ENCODE data around the gene ARTN.

ARTN gene

DNA sequence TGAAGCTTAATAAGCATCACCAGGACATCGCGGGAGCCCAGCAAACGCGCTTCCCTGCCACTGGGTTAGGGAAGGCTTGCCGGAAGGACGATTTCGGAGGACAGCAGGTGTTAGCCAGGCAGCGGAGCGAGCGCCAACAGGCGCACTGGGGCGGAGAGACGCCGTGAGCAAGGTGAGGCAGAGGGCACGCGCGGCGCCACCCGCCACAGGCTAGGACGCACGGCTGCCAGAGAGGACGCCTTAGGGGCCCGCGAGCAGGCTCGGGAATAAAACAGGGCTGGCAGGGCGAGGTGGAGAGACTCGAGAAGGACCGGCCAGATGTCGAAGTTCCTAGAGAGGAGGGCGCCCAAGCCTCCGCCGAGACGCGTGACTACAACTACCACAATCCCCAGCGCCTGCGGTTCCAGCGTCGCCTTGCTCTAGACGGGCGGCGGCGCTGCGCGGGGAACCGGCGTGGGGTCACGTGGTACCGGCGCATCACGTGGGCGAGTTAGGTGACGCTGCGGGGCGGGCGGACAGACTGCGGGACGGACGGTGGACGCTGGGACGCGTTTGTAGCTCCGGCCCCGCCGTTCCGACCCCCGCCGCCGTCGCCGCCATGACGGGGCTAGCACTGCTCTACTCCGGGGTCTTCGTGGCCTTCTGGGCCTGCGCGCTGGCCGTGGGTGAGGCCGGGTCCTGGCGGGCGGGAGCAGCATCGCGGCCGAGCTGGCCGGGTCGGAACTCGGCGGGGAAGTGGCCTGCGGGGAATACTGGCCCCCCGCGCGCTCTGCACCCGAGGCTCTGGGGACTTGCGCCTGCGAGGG is 41.0 kb downstream of the ARTN start, which contains the start of gene ATP6V0B:
TSS of gene ATP6V0B (plus strand) at position 518 of the 806 bp plus-strand sequence. CDS start at position 599, 81 bp downstream.
- peak; percentile 90 for DNase-seq

DNA sequence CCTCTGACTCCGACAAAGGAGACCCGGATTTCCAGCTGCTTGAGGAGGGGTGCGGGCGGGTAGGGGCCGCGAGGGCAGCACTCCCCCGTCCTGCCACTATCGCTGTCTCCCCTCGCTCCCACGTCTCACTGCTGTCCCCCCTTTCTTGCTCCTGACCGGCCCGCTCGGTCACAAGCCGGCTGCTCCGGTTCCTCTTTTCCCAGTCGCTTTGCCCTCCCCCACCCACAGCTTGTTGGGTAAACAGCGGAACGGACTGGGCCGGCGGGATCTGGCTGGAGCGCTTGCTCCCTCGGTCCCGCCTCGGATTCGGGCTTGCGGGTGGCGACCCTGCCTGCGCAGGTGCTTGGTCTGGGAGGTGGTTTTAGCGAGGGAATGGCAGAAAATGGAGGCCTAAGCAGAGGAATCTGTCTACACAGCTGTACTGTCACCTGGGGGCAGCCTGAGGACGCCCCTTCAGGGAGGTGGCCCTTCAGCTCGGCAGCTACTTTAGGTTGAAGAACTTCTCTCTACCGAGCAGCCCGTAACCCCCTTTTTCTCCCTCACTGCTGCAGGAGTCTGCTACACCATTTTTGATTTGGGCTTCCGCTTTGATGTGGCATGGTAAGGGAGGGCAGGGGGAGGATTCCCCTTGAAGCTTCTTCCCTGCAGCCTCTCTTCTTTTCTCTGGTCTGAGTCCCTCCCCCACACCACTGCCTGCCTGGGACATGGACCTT is 41.8 kb downstream of the ARTN start:
- DNase-seq = peak; percentile 60

DNA sequence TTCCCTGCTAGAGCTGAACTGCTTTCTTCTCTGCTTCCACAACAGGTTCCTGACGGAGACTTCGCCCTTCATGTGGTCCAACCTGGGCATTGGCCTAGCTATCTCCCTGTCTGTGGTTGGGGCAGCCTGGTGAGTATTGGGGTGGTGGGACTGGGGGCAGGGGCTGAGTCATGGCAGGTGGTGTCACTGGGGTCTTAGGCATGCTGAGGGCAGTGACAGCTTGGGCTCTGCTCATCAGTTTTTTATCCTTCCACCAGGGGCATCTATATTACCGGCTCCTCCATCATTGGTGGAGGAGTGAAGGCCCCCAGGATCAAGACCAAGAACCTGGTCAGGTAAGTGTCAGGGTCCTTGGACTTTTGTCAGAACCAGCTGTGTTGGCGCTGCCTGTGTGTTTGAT is 42.4 kb downstream of the ARTN start:
- DNase-seq = no peak

DNA sequence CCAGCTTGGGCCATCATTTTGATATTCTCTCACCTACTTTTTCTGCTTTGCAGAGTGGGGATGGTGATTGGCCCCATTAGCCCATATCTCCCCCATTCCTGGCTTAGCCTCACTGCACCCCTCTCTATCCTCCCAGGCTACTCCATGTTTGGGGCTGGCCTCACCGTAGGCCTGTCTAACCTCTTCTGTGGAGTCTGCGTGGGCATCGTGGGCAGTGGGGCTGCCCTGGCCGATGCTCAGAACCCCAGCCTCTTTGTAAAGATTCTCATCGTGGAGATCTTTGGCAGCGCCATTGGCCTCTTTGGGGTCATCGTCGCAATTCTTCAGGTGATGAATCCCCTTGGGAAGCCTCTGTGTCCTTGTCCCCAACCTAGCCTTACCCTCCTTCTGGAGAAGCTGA is 43.3 kb downstream of the ARTN start:
- no peak for DNase-seq

DNA sequence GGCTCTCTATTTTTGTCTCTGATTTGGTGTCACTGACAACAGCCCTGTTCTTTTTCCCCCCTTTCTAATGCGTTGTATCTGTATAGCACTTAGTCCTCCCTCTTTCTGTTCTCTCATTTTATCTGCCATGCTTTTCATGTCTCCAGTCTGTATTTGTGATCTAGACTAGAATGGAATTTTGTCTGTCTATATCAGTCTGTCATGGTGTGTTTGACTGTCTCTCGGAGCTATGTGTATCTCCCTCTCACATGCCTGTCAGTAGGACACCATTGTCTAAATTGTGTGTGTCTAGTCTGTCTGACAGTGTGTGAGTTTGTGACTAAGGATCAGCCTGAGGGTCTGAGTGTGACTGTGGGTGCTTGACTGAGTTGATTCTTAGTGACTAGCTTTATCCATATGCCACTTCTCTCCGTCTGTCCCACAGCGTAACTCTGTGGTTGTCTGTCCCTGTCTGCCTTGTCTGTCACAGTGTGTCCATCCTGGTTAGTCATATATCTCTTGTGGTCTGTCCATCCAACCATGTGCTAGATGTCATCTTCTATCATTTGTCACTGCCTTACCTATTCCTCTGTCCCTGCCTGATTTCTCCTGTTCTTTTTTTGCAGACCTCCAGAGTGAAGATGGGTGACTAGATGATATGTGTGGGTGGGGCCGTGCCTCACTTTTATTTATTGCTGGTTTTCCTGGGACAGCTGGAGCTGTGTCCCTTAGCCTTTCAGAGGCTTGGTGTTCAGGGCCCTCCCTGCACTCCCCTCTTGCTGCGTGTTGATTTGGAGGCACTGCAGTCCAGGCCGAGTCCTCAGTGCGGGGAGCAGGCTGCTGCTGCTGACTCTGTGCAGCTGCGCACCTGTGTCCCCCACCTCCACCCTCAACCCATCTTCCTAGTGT is 44.0 kb downstream of the ARTN start:
- DNase-seq = no peak

DNA sequence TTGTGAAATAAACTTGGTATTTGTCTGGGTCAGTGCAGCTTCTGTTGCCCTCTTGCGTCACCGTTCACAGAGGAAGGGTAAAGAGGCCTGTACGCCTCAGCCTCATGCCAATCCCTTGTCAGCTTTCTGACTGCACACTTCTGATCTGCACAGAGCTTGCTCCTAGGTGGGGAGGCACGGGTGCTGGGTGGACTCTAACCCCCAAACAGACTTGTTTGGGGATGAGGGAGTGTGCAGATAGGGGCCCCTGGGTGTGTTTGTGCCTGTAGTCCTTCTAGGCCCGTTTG is 44.6 kb downstream of the ARTN start:
- DNase-seq = no peak

DNA sequence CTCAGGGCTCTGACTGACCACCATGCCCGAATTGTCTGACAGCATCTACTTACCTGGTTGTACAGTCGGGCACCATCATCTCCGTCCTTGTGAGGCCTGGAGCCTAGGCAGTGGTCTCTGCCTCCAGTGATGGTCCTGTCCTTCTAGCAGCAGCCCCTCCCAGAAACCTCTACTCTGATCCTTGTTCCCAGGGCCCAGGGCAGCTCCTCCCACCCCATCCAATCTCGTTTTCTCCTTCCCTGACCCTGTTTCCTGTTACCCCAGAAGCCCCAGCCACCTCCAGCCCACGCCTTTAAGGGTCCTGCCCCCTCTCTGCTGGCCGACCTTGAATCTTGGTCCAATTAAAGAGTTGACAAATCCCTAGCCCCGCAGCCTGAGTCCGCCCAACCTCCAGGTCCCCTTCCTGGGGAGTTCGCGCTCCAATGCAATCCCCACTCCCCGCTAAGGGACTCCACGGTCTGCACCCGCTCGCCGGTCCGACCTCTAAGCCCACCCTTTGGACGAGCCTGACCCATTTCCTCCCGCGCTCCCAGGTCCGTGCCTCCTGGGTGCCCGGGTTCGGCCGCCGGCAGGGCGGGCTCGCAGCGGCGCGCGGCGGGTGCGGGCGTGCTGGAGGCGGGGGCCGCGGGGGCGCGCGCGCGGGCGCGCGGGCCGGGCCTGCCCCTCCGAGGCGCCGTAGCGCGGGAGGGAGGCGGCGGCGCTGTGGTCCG is 45.1 kb downstream of the ARTN start, which contains the start of gene B4GALT2:
TSS of gene B4GALT2 (plus strand) at position 660 of the 710 bp plus-strand sequence. CDS start 1,951 bp downstream, outside the sequence.
- DNase-seq = no peak

DNA sequence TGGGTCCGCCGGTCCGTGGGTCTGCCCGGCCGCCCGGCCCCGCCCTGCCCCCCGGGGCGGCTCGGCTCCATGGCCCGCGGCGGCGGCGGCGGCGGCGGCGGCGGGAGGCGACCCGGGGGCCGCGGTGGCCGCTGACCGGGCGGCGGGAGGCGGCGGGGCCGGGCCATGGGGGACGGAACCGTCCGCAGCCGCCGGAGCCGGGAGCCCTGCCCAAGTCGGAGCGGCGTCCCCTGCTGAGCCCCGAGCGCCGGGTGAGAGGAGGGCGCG is 45.6 kb downstream of the ARTN start:
- no peak for DNase-seq

DNA sequence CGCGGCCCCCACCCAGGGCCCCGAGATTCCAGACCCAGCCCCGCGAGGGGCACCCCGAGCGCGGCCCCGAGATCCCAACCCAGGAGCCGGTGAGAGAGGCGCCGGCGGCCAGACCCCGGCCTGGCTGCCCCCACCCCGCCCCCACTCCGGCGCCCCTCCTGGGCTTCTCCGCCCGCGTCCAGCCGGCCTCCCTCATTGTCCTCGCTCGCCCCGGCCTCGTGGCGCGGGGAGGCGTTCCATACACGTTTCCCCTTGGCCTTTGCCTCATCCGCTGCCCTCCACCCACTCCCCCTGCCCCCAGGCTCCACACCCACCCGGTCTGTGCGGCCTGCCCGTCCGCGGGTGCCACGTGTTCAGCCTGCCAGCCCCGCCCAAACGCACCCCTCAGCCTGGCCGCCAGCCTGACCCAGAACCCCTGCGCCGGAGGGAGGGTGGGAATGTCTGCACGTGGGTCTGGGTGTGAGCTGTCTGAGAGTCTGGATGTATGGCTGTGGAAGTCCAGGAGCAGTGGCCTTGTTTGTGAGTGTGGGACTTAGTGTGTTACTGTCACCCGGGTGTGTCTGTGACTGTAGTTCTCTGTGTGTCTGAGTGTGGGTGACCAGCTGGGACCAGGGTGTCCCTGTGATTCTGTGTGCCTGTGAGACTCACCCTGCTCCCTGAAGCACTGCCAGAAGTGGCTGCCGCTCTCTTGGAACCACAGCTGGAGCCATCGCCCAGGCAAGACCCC is 46.1 kb downstream of the ARTN start:
- no peak for DNase-seq

DNA sequence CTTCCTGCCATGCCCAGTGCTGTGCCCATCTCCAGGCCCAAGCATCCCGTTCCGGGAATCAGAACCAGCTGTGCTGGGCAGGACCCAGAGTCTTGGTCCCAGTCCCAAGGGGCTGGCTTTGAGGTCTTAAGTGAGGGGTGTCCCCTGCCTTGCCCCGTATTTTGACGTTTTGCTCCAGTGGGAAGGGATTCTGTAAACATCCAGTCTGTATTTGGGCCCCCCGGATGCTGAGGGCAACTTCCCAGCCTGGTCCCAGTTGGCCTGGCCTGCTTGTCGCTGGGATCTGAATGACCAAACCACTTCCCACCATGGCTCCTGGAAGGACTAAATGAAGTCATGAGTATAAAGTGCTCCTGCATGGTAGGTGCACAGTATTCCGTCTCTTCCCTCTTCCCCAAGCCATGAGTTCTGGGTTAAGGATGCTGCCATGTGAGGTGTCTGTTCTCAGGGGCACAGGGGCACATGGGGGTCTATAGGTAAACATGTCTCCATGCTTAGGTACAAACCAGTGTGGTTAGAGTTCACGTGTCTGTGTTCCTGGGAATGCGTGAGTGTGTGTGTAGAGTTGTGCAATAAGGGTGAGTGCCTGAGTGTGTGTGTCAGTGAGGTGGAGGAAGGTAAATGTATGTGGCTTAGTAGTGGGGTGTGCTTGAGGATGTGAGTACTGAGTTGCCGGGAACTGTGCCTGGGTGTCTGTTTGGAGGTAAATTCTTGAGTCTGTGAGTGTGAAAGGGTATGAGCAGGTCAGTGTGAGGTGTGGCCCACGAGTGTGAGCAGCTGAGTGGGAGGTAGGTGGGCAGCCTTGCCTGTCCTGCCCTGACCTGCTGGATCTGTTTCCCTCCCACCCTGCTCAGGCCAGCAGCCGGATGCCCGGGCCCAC is 46.9 kb downstream of the ARTN start:
- no peak for DNase-seq

DNA sequence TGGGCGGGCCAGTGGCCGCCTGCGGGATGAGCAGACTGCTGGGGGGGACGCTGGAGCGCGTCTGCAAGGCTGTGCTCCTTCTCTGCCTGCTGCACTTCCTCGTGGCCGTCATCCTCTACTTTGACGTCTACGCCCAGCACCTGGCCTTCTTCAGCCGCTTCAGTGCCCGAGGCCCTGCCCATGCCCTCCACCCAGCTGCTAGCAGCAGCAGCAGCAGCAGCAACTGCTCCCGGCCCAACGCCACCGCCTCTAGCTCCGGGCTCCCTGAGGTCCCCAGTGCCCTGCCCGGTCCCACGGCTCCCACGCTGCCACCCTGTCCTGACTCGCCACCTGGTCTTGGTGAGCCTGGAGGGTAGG is 47.5 kb downstream of the ARTN start:
- DNase-seq = no peak

DNA sequence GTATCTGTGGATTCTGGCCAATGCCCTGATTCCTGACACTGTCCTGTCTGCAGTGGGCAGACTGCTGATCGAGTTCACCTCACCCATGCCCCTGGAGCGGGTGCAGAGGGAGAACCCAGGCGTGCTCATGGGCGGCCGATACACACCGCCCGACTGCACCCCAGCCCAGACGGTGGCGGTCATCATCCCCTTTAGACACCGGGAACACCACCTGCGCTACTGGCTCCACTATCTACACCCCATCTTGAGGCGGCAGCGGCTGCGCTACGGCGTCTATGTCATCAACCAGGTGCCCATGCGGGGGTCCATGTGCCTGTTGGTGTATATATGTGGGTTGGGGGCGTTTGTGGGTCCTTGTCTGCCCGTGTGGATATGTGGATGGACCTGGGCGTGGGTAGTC is 48.0 kb downstream of the ARTN start:
- DNase-seq = no peak

DNA sequence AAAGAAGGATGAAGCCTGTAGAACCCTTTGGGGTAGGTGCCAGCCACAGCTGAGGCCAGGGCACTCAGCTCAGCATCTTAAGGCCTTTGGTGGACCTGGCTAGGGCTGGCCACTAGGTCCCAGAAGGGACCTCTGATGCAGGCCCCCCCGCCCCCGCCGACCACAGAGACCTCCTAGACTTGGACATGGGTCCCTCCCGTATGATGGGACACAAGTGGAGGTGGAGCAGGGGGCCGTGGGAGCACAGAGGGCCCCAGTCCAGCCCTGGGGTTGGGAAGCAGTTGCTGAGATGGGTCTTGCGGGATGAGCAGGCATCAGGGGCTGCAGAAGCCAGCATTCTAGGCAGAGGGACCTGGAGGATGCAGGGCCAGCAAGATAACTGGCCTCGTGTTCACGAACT is 48.6 kb downstream of the ARTN start:
- no peak for DNase-seq

DNA sequence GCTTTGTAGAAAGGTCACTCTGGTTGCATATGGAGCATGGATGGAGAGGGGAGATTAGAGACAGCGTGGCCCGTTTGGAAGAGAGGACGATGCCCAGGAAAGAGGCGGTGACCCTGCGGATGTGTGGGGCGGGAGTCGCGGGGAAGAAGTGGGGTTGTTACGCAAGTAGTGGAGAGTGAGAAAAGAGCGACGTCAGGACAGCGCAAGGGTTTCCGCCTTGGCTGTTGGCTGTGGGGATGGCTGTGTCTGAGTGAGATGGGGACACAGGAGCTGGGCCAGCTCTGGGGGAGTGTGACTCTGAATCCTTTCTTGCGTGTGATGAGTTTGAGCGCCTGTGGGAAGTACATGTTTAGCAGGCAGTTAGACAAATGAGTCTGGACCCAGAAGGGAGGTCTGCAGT is 49.2 kb downstream of the ARTN start:
- DNase-seq = peak; percentile 28

DNA sequence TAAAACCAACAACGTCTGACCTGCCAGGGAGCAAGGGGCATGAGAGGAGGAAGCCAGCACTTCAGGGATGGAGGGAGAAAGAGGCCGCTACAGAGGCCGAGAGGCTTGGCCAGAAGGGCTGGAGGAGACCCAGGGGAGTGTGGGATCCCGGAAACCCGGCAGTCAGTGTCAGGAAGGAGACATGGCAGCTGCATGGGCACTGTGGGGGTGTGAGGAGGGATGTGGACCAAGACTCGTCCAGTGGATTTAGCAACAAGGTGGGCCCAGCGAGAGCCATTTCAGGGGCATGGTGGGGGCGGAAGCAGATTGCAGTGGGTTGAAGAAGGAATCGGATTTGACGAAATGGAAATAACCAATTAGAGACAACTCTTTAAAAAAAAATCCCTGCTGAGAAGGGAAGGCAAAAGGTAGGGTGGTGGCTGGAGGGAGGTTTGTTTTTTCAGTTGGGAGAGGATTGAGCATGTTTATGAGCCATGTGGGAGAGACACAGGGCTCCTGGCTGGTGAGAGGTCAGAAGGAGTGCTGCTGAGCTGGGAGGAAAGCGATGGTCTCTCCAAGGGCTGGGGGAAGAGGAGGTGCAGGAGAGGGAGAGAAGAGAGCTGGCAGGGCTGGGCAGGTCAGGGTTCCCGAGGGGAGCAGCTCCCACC is 49.8 kb downstream of the ARTN start:
- no peak for DNase-seq

DNA sequence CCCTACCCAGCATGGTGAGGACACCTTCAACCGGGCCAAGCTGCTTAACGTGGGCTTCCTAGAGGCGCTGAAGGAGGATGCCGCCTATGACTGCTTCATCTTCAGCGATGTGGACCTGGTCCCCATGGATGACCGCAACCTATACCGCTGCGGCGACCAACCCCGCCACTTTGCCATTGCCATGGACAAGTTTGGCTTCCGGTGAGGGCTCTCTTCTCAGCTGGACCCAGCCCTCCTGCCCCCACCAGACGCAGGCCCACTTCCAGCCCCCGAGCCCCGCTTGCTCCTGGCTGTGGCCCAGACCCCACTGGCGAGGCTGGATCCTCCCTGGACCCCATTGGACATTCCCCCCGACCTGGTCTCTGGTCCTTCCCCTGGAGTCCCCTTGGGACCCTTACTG is 51.3 kb downstream of the ARTN start:
- no peak for DNase-seq

DNA sequence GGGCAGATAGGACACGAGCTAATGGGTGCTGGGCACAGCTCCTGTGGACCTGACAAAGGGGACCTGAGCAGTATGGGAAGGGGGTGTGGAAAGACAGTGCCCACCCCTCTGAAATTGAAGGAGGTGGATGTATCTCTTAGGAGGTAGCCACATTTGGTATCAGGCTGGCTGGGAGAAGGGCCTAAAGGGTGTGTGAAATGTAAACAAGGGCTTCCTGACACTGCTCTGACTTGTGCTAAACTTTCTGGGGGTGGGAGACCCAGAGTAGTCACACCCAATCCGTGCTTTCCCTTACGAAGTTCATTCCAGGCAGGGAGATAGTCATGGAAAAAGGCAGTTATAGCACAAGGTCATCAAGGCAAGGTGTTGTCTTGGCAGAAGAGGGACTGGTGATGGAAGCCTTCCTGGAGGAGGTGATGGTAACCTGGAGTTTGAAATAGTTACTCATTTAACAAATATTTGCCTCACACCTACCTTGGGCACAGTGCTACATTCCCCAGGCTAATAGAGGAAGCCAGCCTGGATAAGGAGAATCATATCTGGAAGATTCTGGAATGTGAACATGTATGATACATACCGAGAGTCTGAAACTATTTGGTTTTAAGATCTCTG is 52.5 kb downstream of the ARTN start:
- DNase-seq = no peak

DNA sequence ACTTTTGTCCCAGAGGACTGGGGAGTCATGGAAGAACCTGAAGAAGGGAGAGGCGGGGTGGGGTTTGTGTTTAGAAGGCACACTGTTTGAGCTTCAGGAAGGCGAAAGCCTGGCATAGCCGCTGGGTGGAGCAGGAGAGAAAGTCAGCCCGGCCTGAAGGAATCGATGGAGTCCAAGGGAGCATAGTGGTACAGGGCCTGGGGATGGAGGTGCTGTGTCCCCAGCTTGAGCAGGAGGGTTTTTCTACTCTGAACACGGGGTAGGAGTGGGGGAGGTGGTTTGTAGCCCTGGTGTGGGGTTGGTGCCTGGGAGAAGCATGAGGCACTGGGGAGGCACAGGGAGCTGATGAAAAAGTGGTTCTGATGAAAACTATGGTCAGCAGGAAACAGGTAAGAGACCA is 53.1 kb downstream of the ARTN start:
- no peak for DNase-seq

All from CD4-positive, alpha-beta T cell treated with Interleukin-15 for 1 hour (primary cell).